Measurements from ENCODE around the gene FRAT1. TPM values are rescaled to one million over a fixed set of nuclear protein-coding genes. Genes with fewer than 3 reads are reported as not detected.

The FRAT1 gene
- polyA plus RNA-seq, 4 donors, result 2.9 to 4.1 (median 3.8) TPM

DNA sequence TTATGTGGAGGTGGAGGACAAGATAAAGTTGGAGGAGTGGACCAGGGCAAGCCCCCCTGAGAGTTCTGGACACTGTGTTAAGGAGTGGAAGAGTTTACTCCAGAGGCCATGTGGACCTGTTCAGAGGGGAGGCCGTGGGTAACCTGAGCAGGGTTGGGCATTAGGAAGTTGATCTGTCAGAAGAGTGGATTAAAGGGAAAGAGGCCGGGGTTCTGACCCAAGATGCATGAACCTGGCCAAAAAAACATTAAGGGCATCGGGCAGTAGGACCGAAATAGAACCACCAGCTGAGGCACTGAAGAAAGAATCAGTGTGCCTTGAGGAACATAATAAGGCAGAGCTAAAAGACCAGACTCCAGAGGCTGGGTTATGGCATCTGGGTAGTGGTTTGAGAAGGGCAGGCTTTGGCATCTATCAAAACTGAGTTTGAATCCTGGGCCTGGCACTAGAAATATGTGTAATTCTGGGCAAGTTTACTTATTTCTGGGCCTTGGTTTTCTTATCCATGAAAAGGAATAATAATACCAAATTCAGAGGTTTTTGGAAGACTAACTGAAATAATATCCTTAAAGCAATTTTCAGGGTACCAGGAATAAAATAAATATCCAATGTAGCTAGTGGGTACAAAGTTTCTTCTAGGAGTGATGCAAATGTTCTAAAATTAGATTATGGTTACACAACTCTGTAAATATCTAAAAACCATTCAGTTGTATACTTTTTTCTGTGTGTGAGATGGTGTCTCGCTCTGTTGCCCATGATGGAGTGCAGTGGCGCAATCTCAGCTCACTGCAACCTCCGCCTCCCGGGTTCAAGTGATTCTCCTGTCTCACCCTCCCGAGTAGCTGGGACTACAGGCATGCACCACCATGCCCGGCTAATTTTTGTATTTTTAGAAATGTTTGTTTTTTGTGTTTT lies 10.9 kb upstream of the FRAT1 start:
- DNase-seq (ENCODE audit: low read depth in 4 of 4, low spot score in 3 of 4), result no peak

- DNase-seq (ENCODE audit: low read depth in 4 of 4, low spot score in 3 of 4), result no peak
These were observed 7.9 kb upstream of the FRAT1 start for GRCh38 chr10:97311111-97311626.

GRCh38 chr10:97312897-97313296 lies 6.2 kb upstream of the FRAT1 start:
- DNase-seq (ENCODE audit: low read depth in 4 of 4, low spot score in 3 of 4), result no peak

- DNase-seq (ENCODE audit: low read depth in 4 of 4, low spot score in 3 of 4), result no peak
These were observed 4.4 kb upstream of the FRAT1 start for GRCh38 chr10:97314671-97315070.

GRCh38 chr10:97319671-97320479 lies 804 bp downstream of the FRAT1 start:
- no peak for DNase-seq (ENCODE audit: low read depth in 4 of 4, low spot score in 3 of 4)

GRCh38 chr10:97320480-97321031 lies 1.5 kb downstream of the FRAT1 start:
- DNase-seq (ENCODE audit: low read depth in 4 of 4, low spot score in 3 of 4), result no peak

DNA sequence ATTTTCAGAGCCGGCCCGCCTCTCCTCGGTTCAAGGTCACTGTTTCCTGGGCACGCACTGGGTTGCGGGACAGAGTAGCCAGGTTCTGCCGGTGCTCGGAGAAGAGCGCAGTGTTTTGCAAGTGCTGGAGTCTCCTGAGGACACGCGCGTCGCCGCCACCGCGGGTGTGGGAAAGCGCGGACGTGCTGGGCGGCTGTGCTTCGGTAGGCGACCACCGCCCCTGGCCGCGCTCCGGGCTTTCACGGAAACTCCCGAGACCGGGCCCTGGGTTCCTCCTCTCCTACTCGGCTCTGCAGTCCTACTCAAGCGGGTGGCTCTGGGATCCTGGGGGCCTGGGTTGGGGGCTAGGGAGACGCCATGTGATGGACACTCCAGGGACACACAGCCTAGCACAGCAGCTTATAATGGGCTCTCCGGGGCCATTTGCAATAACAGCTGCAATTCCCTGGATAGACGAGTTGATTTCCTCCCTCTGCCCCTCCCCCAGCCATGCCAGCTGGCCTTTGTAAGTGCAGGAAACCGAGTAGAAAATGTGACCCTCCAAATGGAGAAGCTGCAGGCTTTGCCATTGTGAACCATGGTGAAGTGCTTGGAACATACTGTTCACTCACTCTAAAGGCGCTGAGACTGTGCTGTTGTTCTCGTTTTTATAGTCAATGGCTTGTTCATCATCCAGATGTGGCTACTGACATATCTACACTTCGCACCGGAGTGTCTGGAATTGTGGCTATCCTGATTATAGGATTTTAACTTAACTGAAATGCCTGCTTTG lies 2.1 kb downstream of the FRAT1 start:
- no peak for DNase-seq (ENCODE audit: low read depth in 4 of 4, low spot score in 3 of 4)

- no peak for DNase-seq (ENCODE audit: low read depth in 4 of 4, low spot score in 3 of 4)
These were observed 2.7 kb downstream of the FRAT1 start for GRCh38 chr10:97321804-97322190.

DNA sequence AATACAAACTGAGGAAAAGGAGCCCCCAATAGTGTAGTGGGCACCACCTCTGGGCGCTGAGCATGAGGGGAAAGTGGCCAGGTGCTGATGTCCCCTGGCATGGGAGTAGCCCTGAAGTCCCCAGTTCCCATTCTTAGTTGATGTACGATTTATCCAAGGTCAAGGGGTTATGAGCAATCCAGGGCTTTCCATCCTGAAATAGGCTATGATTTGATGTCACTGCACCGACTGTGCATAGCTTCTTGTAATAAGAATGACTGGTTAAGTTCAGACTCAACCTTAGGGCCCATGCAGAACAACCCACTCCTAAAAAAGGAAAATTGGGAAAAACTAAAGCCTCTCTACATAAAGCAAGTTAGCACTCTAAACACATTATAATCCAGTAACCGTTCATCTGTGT lies 4.4 kb downstream of the FRAT1 start:
- DNase-seq (ENCODE audit: low read depth in 4 of 4, low spot score in 3 of 4), result no peak

GRCh38 chr10:97325754-97326153 lies 6.7 kb downstream of the FRAT1 start:
- DNase-seq (ENCODE audit: low read depth in 4 of 4, low spot score in 3 of 4), result no peak

- DNase-seq (ENCODE audit: low read depth in 4 of 4, low spot score in 3 of 4), result no peak
These were observed 8.6 kb downstream of the FRAT1 start for GRCh38 chr10:97327348-97328294.

- no peak for DNase-seq (ENCODE audit: low read depth in 4 of 4, low spot score in 3 of 4)
These were observed 9.8 kb downstream of the FRAT1 start for GRCh38 chr10:97328646-97329453.

DNA sequence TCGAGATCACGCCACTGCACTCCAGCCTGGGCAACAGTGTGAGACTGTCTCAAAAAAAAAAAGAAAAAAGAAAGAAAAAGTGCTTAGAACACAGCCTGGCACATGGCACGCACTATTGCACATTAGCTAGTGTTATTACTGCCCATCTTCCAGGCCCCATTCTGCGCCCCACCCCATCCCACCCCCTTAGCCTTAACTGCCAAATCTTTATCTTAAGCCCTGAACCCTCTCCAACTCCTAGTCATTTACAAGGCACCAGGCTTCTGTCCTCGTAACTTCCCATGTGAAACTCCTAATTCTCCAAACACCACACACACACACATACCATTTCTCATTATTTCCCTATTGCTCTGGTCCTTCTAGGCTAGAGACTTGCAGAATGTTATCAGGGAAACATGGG lies 10.7 kb downstream of the FRAT1 start:
- DNase-seq (ENCODE audit: low read depth in 4 of 4, low spot score in 3 of 4), result no peak

GRCh38 chr10:97331153-97331703 lies 12.2 kb downstream of the FRAT1 start:
- DNase-seq (ENCODE audit: low read depth in 4 of 4, low spot score in 3 of 4), result no peak

GRCh38 chr10:97332591-97333350 lies 13.7 kb downstream of the FRAT1 start:
- DNase-seq (ENCODE audit: low read depth in 4 of 4, low spot score in 3 of 4), result no peak

DNA sequence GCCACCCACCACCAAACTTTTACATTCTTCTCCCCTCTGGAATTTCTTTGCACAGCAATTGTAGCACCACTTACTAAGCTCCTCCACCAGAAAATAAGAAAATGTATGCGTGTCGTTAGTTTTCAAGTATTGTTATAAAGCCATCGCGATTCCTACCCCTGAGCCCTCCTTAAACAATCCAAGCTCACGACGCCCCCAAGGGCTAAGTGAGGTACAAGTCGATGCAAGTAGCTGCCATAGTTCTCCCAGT lies 14.2 kb downstream of the FRAT1 start:
- no peak for DNase-seq (ENCODE audit: low read depth in 4 of 4, low spot score in 3 of 4)

DNA sequence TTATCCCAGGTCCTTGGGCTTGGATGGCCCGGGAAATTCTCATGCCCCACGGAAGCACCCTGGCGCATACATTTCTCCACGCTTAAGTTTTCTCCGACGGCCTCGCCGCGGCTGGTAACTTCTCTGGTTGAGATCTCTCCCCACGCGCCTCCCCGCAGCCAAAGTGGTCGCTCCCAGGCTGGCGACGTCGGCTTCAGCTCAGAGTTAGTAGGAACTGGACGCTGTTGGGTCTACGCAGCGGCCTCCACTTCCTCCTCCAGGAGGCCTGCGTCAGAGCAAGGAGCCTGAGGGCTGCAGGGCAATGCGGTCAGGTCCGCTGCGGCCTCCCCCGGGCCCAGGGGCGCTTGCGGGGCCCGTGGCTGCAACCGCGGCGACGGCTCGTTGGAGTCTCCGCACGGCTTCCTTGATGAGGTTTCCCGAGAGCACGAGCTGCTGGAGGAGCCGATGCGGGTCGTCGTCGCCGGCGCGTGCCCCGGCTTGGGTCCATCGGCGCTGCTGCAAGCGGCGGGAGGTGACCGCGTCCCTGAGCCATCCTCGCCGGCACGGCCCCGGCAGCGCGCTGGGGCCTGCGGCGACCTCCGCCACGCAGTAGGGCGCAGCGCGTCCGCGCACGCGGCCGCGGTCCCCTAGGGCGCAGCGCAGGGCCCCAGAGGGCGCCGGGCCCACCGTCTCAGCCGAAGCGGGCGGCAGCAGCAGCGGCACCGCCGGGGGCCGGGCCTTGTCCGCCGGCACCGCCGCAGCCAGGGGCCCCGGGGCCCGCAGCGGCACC lies 14.7 kb downstream of the FRAT1 start:
- DNase-seq (ENCODE audit: low read depth in 4 of 4, low spot score in 3 of 4), result no peak

All from left renal pelvis (tissue), 4 donors.